ENCODE results near the gene TDRD6. TPM values are rescaled to one million over a fixed set of nuclear protein-coding genes. Genes with fewer than 3 reads are reported as not detected.
"Not testable (repeated sequence)": the region's sequence is repeated elsewhere in the genome, so short reads cannot be mapped to it uniquely, and the experiment has no call there.

Gene TDRD6
- total RNA-seq, 1 donor from 2014 or later, result 0.07 TPM

DNA sequence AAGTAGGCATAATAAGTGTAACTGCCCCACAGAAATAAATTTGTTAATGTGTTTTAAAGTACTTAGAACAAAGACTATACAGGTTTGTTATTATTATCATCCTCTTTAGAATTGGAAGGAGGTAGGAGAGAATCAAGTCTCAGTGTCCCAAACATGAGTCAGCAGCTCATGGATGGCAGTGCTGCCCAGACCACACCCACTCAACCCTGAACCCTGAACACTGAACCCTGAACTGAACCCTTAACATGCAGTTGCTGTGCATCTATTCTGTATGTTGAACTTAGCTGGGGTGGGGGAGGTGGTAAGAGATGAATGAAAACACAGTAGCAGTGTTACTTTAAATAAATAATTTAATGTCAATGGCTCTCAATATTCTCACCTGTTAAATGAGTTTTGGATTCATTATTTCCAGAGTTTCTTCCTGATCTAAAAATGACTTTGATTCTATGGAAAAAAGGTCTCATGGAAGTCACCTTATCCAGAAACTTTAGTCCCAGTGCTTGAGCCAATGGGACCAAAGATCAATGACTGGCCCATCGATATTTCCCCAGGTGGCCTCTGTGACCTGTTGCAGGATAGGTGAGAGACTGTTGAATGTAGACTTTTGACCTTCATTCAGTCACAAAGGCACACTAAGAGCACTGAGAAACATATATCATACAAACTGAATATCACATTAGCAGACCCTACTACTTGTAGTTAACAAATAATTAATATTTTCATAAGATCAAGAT is 55.9 kb downstream of the TDRD6 start:
- no peaks in the 10 kb centered on the region for H3K9me3 Mint-ChIP-seq (ENCODE audit: low read depth)
- no peaks in the 10 kb centered on the region for H3K4me1 Mint-ChIP-seq (ENCODE audit: low read depth)
- H3K27me3 Mint-ChIP-seq (ENCODE audit: low read depth), result peaks cover 22% of the 10 kb centered on the region
- no peak overlapping the region for H3K4me3 Mint-ChIP-seq (ENCODE audit: unreplicated experiment)
- H3K36me3 Mint-ChIP-seq (ENCODE audit: low read depth), result peaks cover 2% of the 10 kb centered on the region
- TF ChIP-seq, protein P1, sequence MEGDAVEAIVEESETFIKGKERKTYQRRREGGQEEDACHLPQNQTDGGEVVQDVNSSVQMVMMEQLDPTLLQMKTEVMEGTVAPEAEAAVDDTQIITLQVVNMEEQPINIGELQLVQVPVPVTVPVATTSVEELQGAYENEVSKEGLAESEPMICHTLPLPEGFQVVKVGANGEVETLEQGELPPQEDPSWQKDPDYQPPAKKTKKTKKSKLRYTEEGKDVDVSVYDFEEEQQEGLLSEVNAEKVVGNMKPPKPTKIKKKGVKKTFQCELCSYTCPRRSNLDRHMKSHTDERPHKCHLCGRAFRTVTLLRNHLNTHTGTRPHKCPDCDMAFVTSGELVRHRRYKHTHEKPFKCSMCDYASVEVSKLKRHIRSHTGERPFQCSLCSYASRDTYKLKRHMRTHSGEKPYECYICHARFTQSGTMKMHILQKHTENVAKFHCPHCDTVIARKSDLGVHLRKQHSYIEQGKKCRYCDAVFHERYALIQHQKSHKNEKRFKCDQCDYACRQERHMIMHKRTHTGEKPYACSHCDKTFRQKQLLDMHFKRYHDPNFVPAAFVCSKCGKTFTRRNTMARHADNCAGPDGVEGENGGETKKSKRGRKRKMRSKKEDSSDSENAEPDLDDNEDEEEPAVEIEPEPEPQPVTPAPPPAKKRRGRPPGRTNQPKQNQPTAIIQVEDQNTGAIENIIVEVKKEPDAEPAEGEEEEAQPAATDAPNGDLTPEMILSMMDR (IDR thresholded peaks at IDR 0.05), result no peak
- no peak for DNase-seq (ENCODE audit: low spot score)
- no peak overlapping the region for H3K27ac Mint-ChIP-seq (ENCODE audit: unreplicated experiment)

DNA sequence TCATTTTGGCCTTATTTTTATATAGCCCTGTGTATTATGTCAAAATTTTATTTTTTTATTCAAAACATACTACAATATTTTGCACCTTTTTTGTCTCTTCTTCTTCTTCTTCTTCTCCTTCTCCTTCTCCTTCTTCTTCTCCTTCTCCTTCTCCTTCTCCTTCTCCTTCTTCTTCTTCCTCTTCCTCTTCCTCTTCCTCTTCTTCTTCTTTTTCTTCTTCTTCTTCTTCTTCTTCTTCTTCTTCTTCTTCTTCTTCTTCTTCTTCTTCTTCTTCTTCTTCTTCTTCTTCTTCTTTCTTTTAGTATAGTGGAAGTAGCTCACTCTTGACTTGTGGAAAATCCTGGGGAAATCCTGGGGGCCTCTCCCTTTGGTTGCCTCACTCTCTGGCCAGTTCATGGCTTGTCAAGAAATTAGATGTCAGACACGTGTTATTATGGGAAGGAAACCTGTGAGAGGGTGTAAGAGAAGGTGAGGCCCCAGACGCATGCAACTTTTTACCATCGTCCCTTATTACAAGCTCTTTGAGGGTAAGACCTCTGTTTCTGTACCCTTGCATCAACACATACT is 56.6 kb downstream of the TDRD6 start:
- H3K9me3 Mint-ChIP-seq (ENCODE audit: low read depth); H3K4me3 Mint-ChIP-seq (ENCODE audit: unreplicated experiment); H3K36me3 Mint-ChIP-seq (ENCODE audit: low read depth); H3K27ac Mint-ChIP-seq (ENCODE audit: unreplicated experiment); H3K4me1 Mint-ChIP-seq (ENCODE audit: low read depth); DNase-seq (ENCODE audit: low spot score): not testable (repeated sequence)
- H3K27me3 Mint-ChIP-seq (ENCODE audit: low read depth), result peaks cover 22% of the 10 kb centered on the region

DNA sequence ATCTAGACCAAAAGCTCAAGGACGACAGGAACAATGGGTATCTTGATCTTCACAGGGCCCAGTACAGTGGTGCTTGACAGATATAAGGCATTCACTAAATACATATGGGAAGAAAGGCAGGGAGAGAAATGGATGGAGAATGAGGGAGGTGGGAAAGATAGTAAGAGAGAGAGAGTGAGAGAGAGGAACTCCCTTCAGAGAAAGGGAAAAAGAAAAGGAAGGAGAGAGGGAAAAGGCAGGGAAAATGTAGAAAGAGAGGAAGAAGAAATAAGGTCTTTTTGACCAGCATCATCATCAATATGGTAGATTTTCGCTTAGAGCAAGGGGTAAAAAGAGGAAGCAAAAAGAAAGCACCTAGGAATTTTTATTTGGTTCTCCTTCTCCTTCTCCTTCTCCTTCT is 58.3 kb downstream of the TDRD6 start:
- Mint-ChIP-seq H3K27ac (ENCODE audit: unreplicated experiment) (no peak overlapping the region), H3K4me3 (ENCODE audit: unreplicated experiment) (no peak overlapping the region), H3K36me3 (ENCODE audit: low read depth) (no peaks in the 10 kb centered on the region), H3K4me1 (ENCODE audit: low read depth) (no peaks in the 10 kb centered on the region), H3K9me3 (ENCODE audit: low read depth) (no peaks in the 10 kb centered on the region), H3K27me3 (ENCODE audit: low read depth) (peaks cover 16% of the 10 kb centered on the region)
- no peak for DNase-seq (ENCODE audit: low spot score)
- TF ChIP-seq, protein P1 (IDR thresholded peaks at IDR 0.05), result no peak

DNA sequence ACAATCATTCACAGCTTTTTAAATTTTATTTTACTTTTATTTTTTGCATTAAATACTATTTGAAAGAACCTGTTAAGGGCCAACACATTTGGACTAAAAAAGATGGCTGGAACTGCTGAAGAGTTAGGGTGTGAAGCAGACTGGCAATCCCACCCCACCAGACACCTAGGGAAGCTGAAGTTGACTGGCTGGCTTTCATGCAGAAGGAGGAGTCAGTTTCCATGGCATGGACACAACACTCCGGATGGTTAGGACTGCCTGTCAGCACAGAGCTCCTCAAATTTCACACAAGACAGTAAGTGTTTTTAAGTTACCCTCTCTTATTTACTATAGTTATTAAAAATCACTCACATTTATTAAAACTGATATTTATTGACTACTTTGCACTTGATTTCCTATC is 59.0 kb downstream of the TDRD6 start, which contains the start of gene ANKRD66:
ANKRD66 (plus strand) TSS at position 238 of the 400 bp plus-strand sequence. CDS start 5,016 bp downstream, outside the sequence.
- TF ChIP-seq, protein P1 (IDR thresholded peaks at IDR 0.05), result no peak
- Mint-ChIP-seq H3K27me3 (ENCODE audit: low read depth) (peaks cover 16% of the 10 kb centered on the region), H3K9me3 (ENCODE audit: low read depth) (no peaks in the 10 kb centered on the region)

DNA sequence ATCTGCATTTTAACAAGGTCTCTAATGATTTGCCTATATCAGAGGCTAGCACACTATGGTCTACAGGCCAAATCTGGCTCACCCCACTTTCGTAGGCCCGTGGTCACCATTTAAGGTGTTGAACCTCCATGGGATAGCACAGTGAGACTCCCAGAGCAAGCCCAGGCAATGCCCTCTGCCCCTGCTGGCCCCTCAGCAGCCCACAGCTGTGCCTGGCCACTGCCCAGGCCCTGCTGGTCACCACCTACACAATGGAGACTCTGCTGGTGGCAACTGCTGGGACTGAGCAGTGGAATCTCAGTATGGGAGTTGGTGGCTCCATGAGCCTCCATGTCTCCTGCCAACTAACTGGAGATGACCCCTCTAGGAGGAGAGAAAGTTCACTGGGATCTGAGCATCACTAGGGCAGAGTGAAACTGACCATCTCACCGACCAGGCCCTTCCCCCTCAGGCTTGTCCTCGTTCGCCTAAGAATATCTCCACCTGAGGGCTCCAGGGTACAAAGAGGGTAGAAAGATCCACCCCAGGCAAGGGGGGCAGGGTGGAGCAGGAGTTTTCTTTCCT is 61.3 kb downstream of the TDRD6 start:
- no peak for DNase-seq (ENCODE audit: low spot score)
- H3K4me3 Mint-ChIP-seq (ENCODE audit: unreplicated experiment), result no peak overlapping the region
- H3K36me3 Mint-ChIP-seq (ENCODE audit: low read depth), result no peaks in the 10 kb centered on the region
- peaks cover 16% of the 10 kb centered on the region for H3K27me3 Mint-ChIP-seq (ENCODE audit: low read depth)
- H3K27ac Mint-ChIP-seq (ENCODE audit: unreplicated experiment), result no peak overlapping the region
- TF ChIP-seq, protein P1 (IDR thresholded peaks at IDR 0.05), result no peak
- no peaks in the 10 kb centered on the region for H3K4me1 Mint-ChIP-seq (ENCODE audit: low read depth)
- no peaks in the 10 kb centered on the region for H3K9me3 Mint-ChIP-seq (ENCODE audit: low read depth)

More for the DNA sequence above, 59.0 kb downstream of the TDRD6 start, which contains the start of gene ANKRD66:
- no peak for DNase-seq (ENCODE audit: low spot score)
- Mint-ChIP-seq H3K27ac (ENCODE audit: unreplicated experiment) (no peak within 1 kb of the TSS), H3K4me1 (ENCODE audit: low read depth) (no peaks in the 10 kb centered on the region), H3K36me3 (ENCODE audit: low read depth) (no peaks in the 10 kb centered on the region), H3K4me3 (ENCODE audit: unreplicated experiment) (no peak within 1 kb of the TSS)

Measured in chondrocyte (in vitro differentiated cells).